ENCODE data around the gene A3GALT2.

A3GALT2 gene

GRCh38 chr1:33288976-33289857, 31.7 kb downstream of the A3GALT2 start:
- DNase-seq = no peak

- no peak for DNase-seq
Observed at GRCh38 chr1:33287317-33287716, 33.6 kb downstream of the A3GALT2 start.

- DNase-seq = no peak
Observed at GRCh38 chr1:33286451-33287185, 34.3 kb downstream of the A3GALT2 start.

GRCh38 chr1:33284049-33284448, 36.8 kb downstream of the A3GALT2 start:
- DNase-seq = no peak

GRCh38 chr1:33282791-33283190, 38.1 kb downstream of the A3GALT2 start:
- DNase-seq = no peak

GRCh38 chr1:33281554-33282303, 39.2 kb downstream of the A3GALT2 start:
- DNase-seq = no peak

GRCh38 chr1:33280091-33280661, 40.7 kb downstream of the A3GALT2 start:
- no peak for DNase-seq

- DNase-seq = no peak
Observed at GRCh38 chr1:33277488-33278084, 43.3 kb downstream of the A3GALT2 start.

- DNase-seq = no peak
Observed at GRCh38 chr1:33276573-33277298, 44.2 kb downstream of the A3GALT2 start.

- no peak for DNase-seq
Observed at GRCh38 chr1:33275706-33276572, 45.0 kb downstream of the A3GALT2 start.

GRCh38 chr1:33275195-33275594, 45.7 kb downstream of the A3GALT2 start:
- no peak for DNase-seq

- no peak for DNase-seq
Observed at GRCh38 chr1:33274446-33274845, 46.5 kb downstream of the A3GALT2 start.

- DNase-seq = no peak
Observed at GRCh38 chr1:33273961-33274371, 46.9 kb downstream of the A3GALT2 start.

- DNase-seq = no peak
Observed at GRCh38 chr1:33273406-33273805, 47.5 kb downstream of the A3GALT2 start.

GRCh38 chr1:33272930-33273329, 48.0 kb downstream of the A3GALT2 start:
- no peak for DNase-seq

- DNase-seq = no peak
Observed at GRCh38 chr1:33272509-33272908, 48.4 kb downstream of the A3GALT2 start.

- no peak for DNase-seq
Observed at GRCh38 chr1:33271666-33272505, 49.0 kb downstream of the A3GALT2 start.

- DNase-seq = no peak
Observed at GRCh38 chr1:33270808-33271465, 50.0 kb downstream of the A3GALT2 start.

GRCh38 chr1:33270379-33270778, 50.5 kb downstream of the A3GALT2 start:
- DNase-seq = no peak
